ENCODE data around the gene ACP7. TPM values are rescaled to one million over a fixed set of nuclear protein-coding genes. Genes with fewer than 3 reads are reported as not detected.

ACP7 gene
- total and polyA plus RNA-seq, 9 of the 15 experiments (the other 6 are each of a cell fraction or from before 2014, with no cell fraction given), result not detected

GRCh38 chr19:39052243-39052746, 31.9 kb upstream of the ACP7 start (continued):
- TF ChIP-seq HDAC2 (IDR thresholded peaks at IDR 0.05) (no peak), ZNF263 (CRISPR knock-in tag; IDR thresholded peaks at IDR 0.05; ENCODE audit: borderline replicate concordance) (no peak), BRD4 (IDR thresholded peaks at IDR 0.05) (no peak), MAX (CRISPR knock-in tag; IDR thresholded peaks at IDR 0.05) (peak; percentile 44; the same call in 1 of the 2 replicates), REST (IDR thresholded peaks at IDR 0.05; ENCODE audit: borderline replicate concordance) (peak; percentile 68), REST (CRISPR knock-in tag; IDR thresholded peaks at IDR 0.05; ENCODE audit: low read depth) (no peak), CREM (IDR thresholded peaks at IDR 0.05; ENCODE audit: low read depth) (0 out of 2 replicates have a peak, but pooled peaks have one; percentile 21)

All from K562 (cell line).